Keratinocyte (primary cell): ENCODE results near the gene DUSP16. TPM values are rescaled to one million over a fixed set of nuclear protein-coding genes. Genes with fewer than 3 reads are reported as not detected.

ENCODE experiments used
- DNase-seq: peaks from one replicate; pipeline ENCODE4 v3.0.0-alpha.2; 2011; ENCODE audit warnings: low read depth, missing footprints, low spot score
- FAIRE-seq: peaks from 2 replicates; lab custom pipeline; 2011; peaks lifted over from hg19 to GRCh38; lab: Jason Lieb, UNC
- H2AFZ ChIP-seq: 2 replicates; pipeline ENCODE4 v1.6.0; 2012; ENCODE audit warnings: low read length, control low read depth, inconsistent platforms; ENCODE audit not compliant: control insufficient read depth
- H3K27ac ChIP-seq: 2 replicates; pipeline ENCODE4 v1.5.1; 2011; ENCODE audit warnings: low read length; ENCODE audit not compliant: control insufficient read depth, insufficient read depth
- H3K27me3 ChIP-seq: 3 replicates; pipeline ENCODE4 v1.6.0; 2011; ENCODE audit warnings: low read length; ENCODE audit not compliant: control insufficient read depth, insufficient read depth; ENCODE audit errors: extremely low read depth
- H3K36me3 ChIP-seq, 2 experiments: 2 replicates in 1 of 2; 3 replicates in 1 of 2; pipeline ENCODE4 v1.5.1; 2011; ENCODE audit warnings: low read length in 2 of 2, mild to moderate bottlenecking in 1 of 2; ENCODE audit not compliant: control insufficient read depth in 2 of 2, insufficient read depth in 2 of 2; ENCODE audit errors: extremely low read depth in 1 of 2
- H3K4me1 ChIP-seq: 3 replicates; pipeline ENCODE4 v1.5.1; 2011; ENCODE audit warnings: low read length; ENCODE audit not compliant: control insufficient read depth, insufficient read depth; ENCODE audit errors: extremely low read depth
- H3K4me2 ChIP-seq: 3 replicates; pipeline ENCODE4 v1.6.0; 2011; ENCODE audit warnings: low read depth, low read length; ENCODE audit not compliant: control insufficient read depth, insufficient read depth; ENCODE audit errors: extremely low read depth
- H3K4me3 ChIP-seq, 3 experiments: fragments of 200-600 bp in 1 of 3; sonication (generic) in 1 of 3; 2 replicates in 2 of 3; 3 replicates in 1 of 3; pipeline ENCODE4 v1.5.1; 2011 to 2016; ENCODE audit warnings: low read length in 3 of 3, mild to moderate bottlenecking in 3 of 3, control low read depth in 2 of 3, inconsistent platforms in 1 of 3, low read depth in 1 of 3, mixed read lengths in 1 of 3, mixed run types in 1 of 3, moderate library complexity in 1 of 3; ENCODE audit not compliant: control insufficient read depth in 2 of 3, insufficient read depth in 2 of 3; ENCODE audit errors: extremely low read depth in 1 of 3
- H3K79me2 ChIP-seq: 2 replicates; pipeline ENCODE4 v1.6.0; 2012; ENCODE audit warnings: low read length; ENCODE audit not compliant: control insufficient read depth, insufficient read depth
- H3K9ac ChIP-seq: 3 replicates; pipeline ENCODE4 v1.6.0; 2011; ENCODE audit warnings: low read length; ENCODE audit not compliant: control insufficient read depth, insufficient read depth; ENCODE audit errors: extremely low read depth
- H3K9me1 ChIP-seq: 3 replicates; pipeline ENCODE4 v1.6.0; 2011; ENCODE audit warnings: low read length; ENCODE audit not compliant: control insufficient read depth, insufficient read depth; ENCODE audit errors: extremely low read depth
- H3K9me3 ChIP-seq: 2 replicates; pipeline ENCODE4 v1.5.1; 2012; ENCODE audit warnings: low read depth, low read length; ENCODE audit not compliant: control insufficient read depth
- H4K20me1 ChIP-seq: 3 replicates; pipeline ENCODE4 v1.6.0; 2011; ENCODE audit warnings: low read length; ENCODE audit not compliant: control insufficient read depth, insufficient read depth; ENCODE audit errors: extremely low read depth
- EZH2 ChIP-seq: IDR thresholded peaks from one replicate; pipeline ENCODE4 v1.6.1; 2012; ENCODE audit warnings: inconsistent platforms, mild to moderate bottlenecking, low read length, moderate library complexity
- dilution Hi-C: fragments of 300-500 bp; cut with MboI; formaldehyde crosslinking; loops from one replicate; pipeline ENCODE4 v1.7.0; 2020; ENCODE audit warnings: low sequenced_read_pairs; ENCODE audit not compliant: extremely low pct_ligation_motif_present
- polyA plus RNA-seq, 5 experiments: library from polyadenylated mRNA; depleted of rRNA in 3 of 5; stranded (reverse) in 3 of 5; stranded (forward) in 1 of 5; unstranded in 1 of 5; fragments of >200 nt; gene quantifications; 1 replicate in 1 of 5; 2 replicates in 3 of 5; 3 replicates in 1 of 5; pipeline versions ENCODE4 v1.2.1 to v1.2.3, GENCODE V29; 2011 to 2012; ENCODE audit warnings: missing spikeins in 2 of 5, low read depth in 1 of 5, low replicate concordance in 1 of 5
- TF ChIP-seq, protein P1 (sequence below), 3 experiments: IDR thresholded peaks in 1 of 3; conservative IDR thresholded peaks in 1 of 3; optimal IDR thresholded peaks in 1 of 3; 2 replicates in 2 of 3; 3 replicates in 1 of 3; pipeline versions ENCODE3 to v1.5.1; 2011; ENCODE audit warnings: low read length in 3 of 3, mild to moderate bottlenecking in 3 of 3, moderate library complexity in 2 of 3, control low read depth in 1 of 3, inconsistent platforms in 1 of 3; ENCODE audit not compliant: insufficient read depth in 2 of 3; ENCODE audit errors: extremely low read depth in 1 of 3

Gene DUSP16
- polyA plus RNA-seq, 1 donor (not counting 4 experiments of a cell fraction or from before 2014, with no cell fraction given), result 9.3 TPM

DNA sequence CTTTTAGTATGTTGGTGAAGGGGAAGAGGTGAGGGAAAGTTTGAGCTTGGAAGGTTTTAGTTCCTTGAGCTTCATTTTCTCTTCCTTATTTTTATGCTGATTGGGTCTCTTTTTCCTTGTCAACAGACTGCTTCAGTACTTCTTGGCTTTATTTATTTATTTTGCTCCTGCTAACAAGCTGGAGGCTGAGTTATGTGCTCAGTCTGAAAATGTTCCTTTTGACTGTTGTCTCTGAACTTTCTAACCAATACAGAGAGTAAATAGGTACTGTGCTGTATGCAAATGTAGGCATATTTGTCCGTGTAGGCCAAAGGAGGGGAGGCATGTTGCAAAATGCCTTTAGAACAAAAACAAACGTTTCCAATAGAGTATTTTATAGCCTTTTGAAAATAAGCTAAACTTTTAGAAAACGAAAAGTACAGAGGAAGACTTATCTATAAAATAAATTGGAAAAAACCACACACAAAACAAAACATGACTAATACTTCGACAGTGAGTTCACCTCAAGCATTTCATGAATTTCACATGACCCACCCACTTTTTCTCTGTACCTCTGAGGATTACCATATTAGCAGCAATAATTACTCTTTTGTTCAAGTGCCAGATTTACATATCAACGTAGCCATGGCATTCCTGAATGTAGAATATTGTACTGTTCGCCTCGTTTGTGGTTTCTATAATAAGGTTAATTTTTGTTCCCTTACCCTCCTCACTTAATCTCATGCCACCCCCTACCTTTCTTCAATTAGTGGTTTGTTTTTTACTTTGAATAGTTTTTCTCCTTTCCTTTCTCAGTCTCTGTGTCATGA lies 44.3 kb upstream of the DUSP16 start:
- no peaks in the 10 kb centered on the region for H3K9me1 ChIP-seq
- H3K4me3 ChIP-seq, result peak overlapping the region in 2 of 3 experiments; percentile 25 to 42
- DNase-seq, result no peak
- H3K36me3 ChIP-seq, result no peaks in the 10 kb centered on the region
- no peaks in the 10 kb centered on the region for H4K20me1 ChIP-seq
- dilution Hi-C loops, result no loop called here
- FAIRE-seq, result peak; percentile 75
- H3K27ac ChIP-seq, result peak overlapping the region; percentile 94
- no peaks in the 10 kb centered on the region for H3K79me2 ChIP-seq
- peak overlapping the region; percentile 83 for H3K4me2 ChIP-seq
- H3K9ac ChIP-seq, result peak overlapping the region; percentile 65
- H3K4me1 ChIP-seq, result peaks cover 35% of the 10 kb centered on the region
- TF ChIP-seq, protein P1, sequence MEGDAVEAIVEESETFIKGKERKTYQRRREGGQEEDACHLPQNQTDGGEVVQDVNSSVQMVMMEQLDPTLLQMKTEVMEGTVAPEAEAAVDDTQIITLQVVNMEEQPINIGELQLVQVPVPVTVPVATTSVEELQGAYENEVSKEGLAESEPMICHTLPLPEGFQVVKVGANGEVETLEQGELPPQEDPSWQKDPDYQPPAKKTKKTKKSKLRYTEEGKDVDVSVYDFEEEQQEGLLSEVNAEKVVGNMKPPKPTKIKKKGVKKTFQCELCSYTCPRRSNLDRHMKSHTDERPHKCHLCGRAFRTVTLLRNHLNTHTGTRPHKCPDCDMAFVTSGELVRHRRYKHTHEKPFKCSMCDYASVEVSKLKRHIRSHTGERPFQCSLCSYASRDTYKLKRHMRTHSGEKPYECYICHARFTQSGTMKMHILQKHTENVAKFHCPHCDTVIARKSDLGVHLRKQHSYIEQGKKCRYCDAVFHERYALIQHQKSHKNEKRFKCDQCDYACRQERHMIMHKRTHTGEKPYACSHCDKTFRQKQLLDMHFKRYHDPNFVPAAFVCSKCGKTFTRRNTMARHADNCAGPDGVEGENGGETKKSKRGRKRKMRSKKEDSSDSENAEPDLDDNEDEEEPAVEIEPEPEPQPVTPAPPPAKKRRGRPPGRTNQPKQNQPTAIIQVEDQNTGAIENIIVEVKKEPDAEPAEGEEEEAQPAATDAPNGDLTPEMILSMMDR (optimal IDR thresholded peaks at IDR 0.05 in 1 of 3, IDR thresholded peaks at IDR 0.05 in 1 of 3, conservative IDR thresholded peaks at IDR 0.05 in 1 of 3; ENCODE audit: extremely low read depth in 1 of 3, insufficient read depth in 2 of 3, low read length in 3 of 3), result no peak
- TF ChIP-seq EZH2, result no peak
- no peaks in the 10 kb centered on the region for H3K9me3 ChIP-seq
- no peaks in the 10 kb centered on the region for H3K27me3 ChIP-seq
- peak overlapping the region; percentile 67 for H2AFZ ChIP-seq

DNA sequence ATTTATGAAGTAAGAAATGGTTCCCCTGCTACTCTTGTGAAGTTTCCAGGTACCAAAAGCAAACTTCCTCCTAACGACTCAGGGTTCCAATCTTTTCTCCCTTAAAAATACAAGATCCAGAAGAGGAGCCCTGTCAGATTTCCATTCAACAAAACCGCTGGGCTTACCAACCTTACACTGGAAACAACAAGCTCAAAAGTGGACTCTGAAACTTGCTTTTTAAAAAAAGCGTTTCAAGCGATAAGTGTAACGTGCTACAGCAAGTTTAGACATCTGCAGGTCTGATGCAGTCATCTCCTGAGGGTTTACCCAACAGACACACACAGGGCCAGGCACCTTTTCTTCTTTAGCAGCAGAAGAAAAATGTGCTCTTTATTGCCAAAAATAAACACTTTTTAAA lies 42.1 kb upstream of the DUSP16 start:
- no peaks in the 10 kb centered on the region for H4K20me1 ChIP-seq
- H3K9ac ChIP-seq, result peak overlapping the region; percentile 71
- no peaks in the 10 kb centered on the region for H3K9me1 ChIP-seq
- dilution Hi-C loops, result no loop called here
- FAIRE-seq (peak; percentile 88), DNase-seq (no peak)
- H3K4me3 ChIP-seq, result no peak overlapping the region
- H3K79me2 ChIP-seq, result no peaks in the 10 kb centered on the region
- H3K4me1 ChIP-seq, result peaks cover 30% of the 10 kb centered on the region
- no peaks in the 10 kb centered on the region for H3K27me3 ChIP-seq
- no peaks in the 10 kb centered on the region for H3K9me3 ChIP-seq
- peak overlapping the region; percentile 72 for H2AFZ ChIP-seq
- H3K27ac ChIP-seq, result peak overlapping the region; percentile 68
- H3K4me2 ChIP-seq, result peak overlapping the region; percentile 65
- no peak for TF ChIP-seq EZH2
- TF ChIP-seq, protein P1 (optimal IDR thresholded peaks at IDR 0.05 in 1 of 3, IDR thresholded peaks at IDR 0.05 in 1 of 3, conservative IDR thresholded peaks at IDR 0.05 in 1 of 3; ENCODE audit: extremely low read depth in 1 of 3, insufficient read depth in 2 of 3, low read length in 3 of 3), result no peak
- no peaks in the 10 kb centered on the region for H3K36me3 ChIP-seq
